ENCODE data around the gene CAPN13. TPM values are rescaled to one million over a fixed set of nuclear protein-coding genes. Genes with fewer than 3 reads are reported as not detected.

Gene CAPN13
- total RNA-seq, 1 experiment from 2014 or later: not detected

- Histone ChIP-seq H3K36me3 (ENCODE audit: insufficient read depth, low read length) (no peaks in the 10 kb centered on the region), H3K9me2 (replicated peaks; ENCODE audit: insufficient read depth, low read length) (no peaks in the 10 kb centered on the region), H3K4me3 (ENCODE audit: low read length) (no peak overlapping the region), H4K20me1 (ENCODE audit: insufficient read depth, low read depth, low read length) (no peaks in the 10 kb centered on the region), H3K4me2 (ENCODE audit: low read depth, low read length, poor library complexity, severe bottlenecking) (no peak overlapping the region), H3K27me3 (ENCODE audit: low read length) (no peaks in the 10 kb centered on the region), H3K4me1 (ENCODE audit: low read length) (no peaks in the 10 kb centered on the region), H3K27ac (ENCODE audit: low read length) (no peak overlapping the region), H3K9ac (ENCODE audit: low read length) (no peak overlapping the region), H3K79me2 (ENCODE audit: low read length) (no peaks in the 10 kb centered on the region), H3K9me3 (ENCODE audit: low read length) (no peaks in the 10 kb centered on the region), H2AFZ (ENCODE audit: low read length) (no peak overlapping the region)
- DNase-seq: no peak
Observed at GRCh38 chr2:30781961-30782533, 25.2 kb downstream of the CAPN13 start.

- H3K4me2 ChIP-seq (ENCODE audit: low read depth, low read length, poor library complexity, severe bottlenecking): no peak overlapping the region
- H4K20me1 ChIP-seq (ENCODE audit: insufficient read depth, low read depth, low read length): no peaks in the 10 kb centered on the region
- no peak overlapping the region for H3K9ac ChIP-seq (ENCODE audit: low read length)
- no peaks in the 10 kb centered on the region for H3K27me3 ChIP-seq (ENCODE audit: low read length)
- H3K79me2 ChIP-seq (ENCODE audit: low read length): no peaks in the 10 kb centered on the region
- H3K9me3 ChIP-seq (ENCODE audit: low read length): no peaks in the 10 kb centered on the region
- H3K4me1 ChIP-seq (ENCODE audit: low read length): no peaks in the 10 kb centered on the region
- H2AFZ ChIP-seq (ENCODE audit: low read length): no peak overlapping the region
- no peak overlapping the region for H3K27ac ChIP-seq (ENCODE audit: low read length)
- H3K4me3 ChIP-seq (ENCODE audit: low read length): no peak overlapping the region
- DNase-seq: no peak
- H3K9me2 ChIP-seq (replicated peaks; ENCODE audit: insufficient read depth, low read length): no peaks in the 10 kb centered on the region
- H3K36me3 ChIP-seq (ENCODE audit: insufficient read depth, low read length): no peaks in the 10 kb centered on the region
Observed at GRCh38 chr2:30781451-30781850, 25.8 kb downstream of the CAPN13 start.

DNA sequence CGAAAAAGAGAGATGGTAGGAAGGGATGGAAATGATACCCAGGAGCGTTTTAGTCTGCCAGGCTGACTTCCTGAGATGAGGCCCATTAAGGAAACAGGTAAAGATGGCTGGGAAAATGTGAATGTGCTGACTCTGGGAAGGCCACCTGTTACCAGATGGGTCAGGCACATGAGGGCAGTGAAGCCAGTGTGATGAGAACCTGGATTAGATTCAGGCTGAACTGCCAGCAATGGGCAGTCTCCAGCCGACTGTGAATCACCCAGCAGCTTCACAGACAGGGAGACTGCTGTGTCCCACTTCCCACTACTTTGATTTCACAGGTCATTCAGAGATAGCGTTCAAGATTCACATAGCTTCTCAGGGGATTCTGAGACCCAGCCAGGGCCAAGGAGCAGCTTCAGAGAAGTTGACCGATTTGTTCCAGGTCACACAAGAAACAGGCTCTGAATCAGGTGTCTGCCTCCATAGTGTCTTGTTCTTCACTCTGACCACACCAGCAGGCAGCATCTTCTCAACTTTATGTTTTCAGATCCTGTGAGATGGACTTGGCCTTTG is 26.4 kb downstream of the CAPN13 start:
- no peak overlapping the region for H3K9ac ChIP-seq (ENCODE audit: low read length)
- no peak overlapping the region for H2AFZ ChIP-seq (ENCODE audit: low read length)
- no peaks in the 10 kb centered on the region for H3K79me2 ChIP-seq (ENCODE audit: low read length)
- no peaks in the 10 kb centered on the region for H4K20me1 ChIP-seq (ENCODE audit: insufficient read depth, low read depth, low read length)
- H3K36me3 ChIP-seq (ENCODE audit: insufficient read depth, low read length): no peaks in the 10 kb centered on the region
- no peak overlapping the region for H3K4me2 ChIP-seq (ENCODE audit: low read depth, low read length, poor library complexity, severe bottlenecking)
- DNase-seq: no peak
- H3K4me3 ChIP-seq (ENCODE audit: low read length): no peak overlapping the region
- H3K9me2 ChIP-seq (replicated peaks; ENCODE audit: insufficient read depth, low read length): no peaks in the 10 kb centered on the region
- no peaks in the 10 kb centered on the region for H3K9me3 ChIP-seq (ENCODE audit: low read length)
- no peak overlapping the region for H3K27ac ChIP-seq (ENCODE audit: low read length)
- no peaks in the 10 kb centered on the region for H3K4me1 ChIP-seq (ENCODE audit: low read length)
- H3K27me3 ChIP-seq (ENCODE audit: low read length): no peaks in the 10 kb centered on the region

GRCh38 chr2:30778611-30779010 is 28.6 kb downstream of the CAPN13 start:
- no peaks in the 10 kb centered on the region for H3K9me2 ChIP-seq (replicated peaks; ENCODE audit: insufficient read depth, low read length)
- no peaks in the 10 kb centered on the region for H3K79me2 ChIP-seq (ENCODE audit: low read length)
- no peak overlapping the region for H3K27ac ChIP-seq (ENCODE audit: low read length)
- H3K36me3 ChIP-seq (ENCODE audit: insufficient read depth, low read length): no peaks in the 10 kb centered on the region
- H3K9ac ChIP-seq (ENCODE audit: low read length): no peak overlapping the region
- no peaks in the 10 kb centered on the region for H4K20me1 ChIP-seq (ENCODE audit: insufficient read depth, low read depth, low read length)
- DNase-seq: no peak
- H2AFZ ChIP-seq (ENCODE audit: low read length): no peak overlapping the region
- no peaks in the 10 kb centered on the region for H3K9me3 ChIP-seq (ENCODE audit: low read length)
- no peak overlapping the region for H3K4me3 ChIP-seq (ENCODE audit: low read length)
- H3K4me1 ChIP-seq (ENCODE audit: low read length): no peaks in the 10 kb centered on the region
- no peak overlapping the region for H3K4me2 ChIP-seq (ENCODE audit: low read depth, low read length, poor library complexity, severe bottlenecking)
- no peaks in the 10 kb centered on the region for H3K27me3 ChIP-seq (ENCODE audit: low read length)

GRCh38 chr2:30777661-30778505 is 29.4 kb downstream of the CAPN13 start:
- H2AFZ ChIP-seq (ENCODE audit: low read length): no peak overlapping the region
- H3K9me2 ChIP-seq (replicated peaks; ENCODE audit: insufficient read depth, low read length): no peaks in the 10 kb centered on the region
- H3K36me3 ChIP-seq (ENCODE audit: insufficient read depth, low read length): no peaks in the 10 kb centered on the region
- no peak overlapping the region for H3K4me3 ChIP-seq (ENCODE audit: low read length)
- H3K4me2 ChIP-seq (ENCODE audit: low read depth, low read length, poor library complexity, severe bottlenecking): no peak overlapping the region
- H3K79me2 ChIP-seq (ENCODE audit: low read length): no peaks in the 10 kb centered on the region
- no peak overlapping the region for H3K27ac ChIP-seq (ENCODE audit: low read length)
- H3K27me3 ChIP-seq (ENCODE audit: low read length): no peaks in the 10 kb centered on the region
- DNase-seq: no peak
- no peaks in the 10 kb centered on the region for H3K4me1 ChIP-seq (ENCODE audit: low read length)
- no peaks in the 10 kb centered on the region for H4K20me1 ChIP-seq (ENCODE audit: insufficient read depth, low read depth, low read length)
- no peaks in the 10 kb centered on the region for H3K9me3 ChIP-seq (ENCODE audit: low read length)
- no peak overlapping the region for H3K9ac ChIP-seq (ENCODE audit: low read length)

DNA sequence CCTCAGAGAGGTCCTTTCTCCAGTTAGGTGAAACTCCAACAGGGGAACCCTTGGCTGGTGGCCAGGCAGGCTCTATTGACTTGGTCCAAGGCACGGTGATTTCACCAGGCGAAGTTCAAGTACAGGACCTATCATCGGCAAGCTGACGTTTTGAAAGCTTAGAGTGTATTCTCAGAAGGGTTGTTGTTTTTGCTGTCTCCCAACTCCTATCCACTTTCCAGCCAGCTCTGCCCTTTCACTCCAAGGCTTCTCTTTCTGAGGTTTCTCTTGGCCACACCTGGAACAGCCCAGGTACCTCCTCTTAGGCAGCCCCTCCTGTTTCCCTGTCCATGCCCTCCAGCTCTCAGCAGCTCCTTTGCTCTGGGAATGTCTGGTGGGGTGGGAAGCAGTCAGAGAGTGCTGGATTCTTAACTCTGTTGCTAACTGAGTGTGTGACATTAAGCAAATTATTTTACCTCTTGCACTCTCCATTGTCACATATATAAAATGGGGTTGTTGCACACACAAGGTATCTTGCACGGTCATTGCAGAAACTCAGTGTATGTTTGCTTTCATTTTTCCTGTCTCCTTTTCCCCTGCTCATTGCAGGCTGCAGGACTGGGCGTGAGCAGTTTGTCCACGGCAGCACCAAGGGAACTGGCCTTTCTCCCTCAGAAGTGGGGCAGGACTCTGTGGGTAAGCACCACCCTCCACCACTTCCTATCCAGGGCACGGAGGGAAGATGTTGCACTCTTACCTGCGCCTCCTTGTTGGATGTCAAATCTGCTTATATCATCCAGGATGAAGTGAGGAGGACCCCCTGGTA is 30.2 kb downstream of the CAPN13 start:
- no peak overlapping the region for H2AFZ ChIP-seq (ENCODE audit: low read length)
- no peak overlapping the region for H3K9ac ChIP-seq (ENCODE audit: low read length)
- H3K27ac ChIP-seq (ENCODE audit: low read length): no peak overlapping the region
- H4K20me1 ChIP-seq (ENCODE audit: insufficient read depth, low read depth, low read length): no peaks in the 10 kb centered on the region
- H3K9me3 ChIP-seq (ENCODE audit: low read length): no peaks in the 10 kb centered on the region
- no peak overlapping the region for H3K4me2 ChIP-seq (ENCODE audit: low read depth, low read length, poor library complexity, severe bottlenecking)
- no peak overlapping the region for H3K4me3 ChIP-seq (ENCODE audit: low read length)
- DNase-seq: no peak
- no peaks in the 10 kb centered on the region for H3K79me2 ChIP-seq (ENCODE audit: low read length)
- no peaks in the 10 kb centered on the region for H3K4me1 ChIP-seq (ENCODE audit: low read length)
- H3K36me3 ChIP-seq (ENCODE audit: insufficient read depth, low read length): no peaks in the 10 kb centered on the region
- no peaks in the 10 kb centered on the region for H3K9me2 ChIP-seq (replicated peaks; ENCODE audit: insufficient read depth, low read length)
- no peaks in the 10 kb centered on the region for H3K27me3 ChIP-seq (ENCODE audit: low read length)

GRCh38 chr2:30775833-30776232 is 31.4 kb downstream of the CAPN13 start:
- Histone ChIP-seq H3K4me1 (ENCODE audit: low read length) (no peaks in the 10 kb centered on the region), H3K9me3 (ENCODE audit: low read length) (no peaks in the 10 kb centered on the region), H2AFZ (ENCODE audit: low read length) (no peak overlapping the region), H3K9me2 (replicated peaks; ENCODE audit: insufficient read depth, low read length) (no peaks in the 10 kb centered on the region), H4K20me1 (ENCODE audit: insufficient read depth, low read depth, low read length) (no peaks in the 10 kb centered on the region), H3K27ac (ENCODE audit: low read length) (no peak overlapping the region), H3K79me2 (ENCODE audit: low read length) (no peaks in the 10 kb centered on the region), H3K4me2 (ENCODE audit: low read depth, low read length, poor library complexity, severe bottlenecking) (no peak overlapping the region), H3K4me3 (ENCODE audit: low read length) (no peak overlapping the region), H3K27me3 (ENCODE audit: low read length) (no peaks in the 10 kb centered on the region), H3K9ac (ENCODE audit: low read length) (no peak overlapping the region), H3K36me3 (ENCODE audit: insufficient read depth, low read length) (no peaks in the 10 kb centered on the region)
- DNase-seq: no peak
